ENCODE results near the gene GUCA1C. TPM values are rescaled to one million over a fixed set of nuclear protein-coding genes. Genes with fewer than 3 reads are reported as not detected.

The GUCA1C gene
- total RNA-seq, result not detected

GRCh38 chr3:108953700-108954099, at the start of gene GUCA1C:
TSS of gene GUCA1C (minus strand) at chr3:108953879. CDS start at chr3:108953762, 117 bp downstream.
- Histone ChIP-seq H3K9me3 (no peaks in the 10 kb centered on the region), H3K27me3 (replicated peaks; ENCODE audit: insufficient read depth) (no peaks in the 10 kb centered on the region), H3K4me1 (ENCODE audit: control insufficient read depth in 1 of 2, low read depth in 2 of 2) (no peaks in the 10 kb centered on the region), H3K27ac (no peak within 1 kb of the TSS), H3K36me3 (no peaks in the 10 kb centered on the region), H3K4me3 (no peak within 1 kb of the TSS)
- no peak for TF ChIP-seq CTCF (IDR thresholded peaks at IDR 0.05)
- no peak for ATAC-seq (ENCODE audit: insufficient number of reproducible peaks, low FRiP score, low read depth)
- DNase-seq (ENCODE audit: low spot score), result no peak

- H3K27ac ChIP-seq, result no peak overlapping the region
- no peaks in the 10 kb centered on the region for H3K9me3 ChIP-seq
- H3K36me3 ChIP-seq, result no peaks in the 10 kb centered on the region
- ATAC-seq (ENCODE audit: insufficient number of reproducible peaks, low FRiP score, low read depth) (no peak), DNase-seq (ENCODE audit: low spot score) (no peak)
- H3K4me3 ChIP-seq, result no peak overlapping the region
- TF ChIP-seq CTCF (IDR thresholded peaks at IDR 0.05), result no peak
- H3K27me3 ChIP-seq (replicated peaks; ENCODE audit: insufficient read depth), result no peaks in the 10 kb centered on the region
- H3K4me1 ChIP-seq (ENCODE audit: control insufficient read depth in 1 of 2, low read depth in 2 of 2), result no peaks in the 10 kb centered on the region
Measured at GRCh38 chr3:108998436-108998835, 44.8 kb upstream of the GUCA1C start.

GRCh38 chr3:108985844-108986243, 32.2 kb upstream of the GUCA1C start:
- no peaks in the 10 kb centered on the region for H3K27me3 ChIP-seq (replicated peaks; ENCODE audit: insufficient read depth)
- ATAC-seq (ENCODE audit: insufficient number of reproducible peaks, low FRiP score, low read depth), result no peak
- no peak for TF ChIP-seq CTCF (IDR thresholded peaks at IDR 0.05)

GRCh38 chr3:108983051-108983450, 29.4 kb upstream of the GUCA1C start:
- Histone ChIP-seq H3K27me3 (replicated peaks; ENCODE audit: insufficient read depth) (no peaks in the 10 kb centered on the region), H3K27ac (no peak overlapping the region), H3K9me3 (no peaks in the 10 kb centered on the region), H3K36me3 (no peaks in the 10 kb centered on the region), H3K4me3 (no peak overlapping the region), H3K4me1 (ENCODE audit: control insufficient read depth in 1 of 2, low read depth in 2 of 2) (no peaks in the 10 kb centered on the region)
- TF ChIP-seq CTCF (IDR thresholded peaks at IDR 0.05), result no peak
- no peak for DNase-seq (ENCODE audit: low spot score)
- no peak for ATAC-seq (ENCODE audit: insufficient number of reproducible peaks, low FRiP score, low read depth)

More at GRCh38 chr3:108985844-108986243, 32.2 kb upstream of the GUCA1C start:
- DNase-seq (ENCODE audit: low spot score), result no peak
- no peak overlapping the region for H3K27ac ChIP-seq
- H3K36me3 ChIP-seq, result no peaks in the 10 kb centered on the region
- H3K9me3 ChIP-seq, result no peaks in the 10 kb centered on the region
- no peak overlapping the region for H3K4me3 ChIP-seq
- no peaks in the 10 kb centered on the region for H3K4me1 ChIP-seq (ENCODE audit: control insufficient read depth in 1 of 2, low read depth in 2 of 2)

- DNase-seq (ENCODE audit: low spot score), result no peak
Measured at GRCh38 chr3:108976058-108976457, 22.4 kb upstream of the GUCA1C start.

More at GRCh38 chr3:108976058-108976457, 22.4 kb upstream of the GUCA1C start:
- Histone ChIP-seq H3K4me3 (no peak overlapping the region), H3K27ac (no peak overlapping the region), H3K4me1 (ENCODE audit: control insufficient read depth in 1 of 2, low read depth in 2 of 2) (no peaks in the 10 kb centered on the region), H3K9me3 (no peaks in the 10 kb centered on the region), H3K36me3 (no peaks in the 10 kb centered on the region), H3K27me3 (replicated peaks; ENCODE audit: insufficient read depth) (no peaks in the 10 kb centered on the region)
- TF ChIP-seq CTCF (IDR thresholded peaks at IDR 0.05), result no peak
- ATAC-seq (ENCODE audit: insufficient number of reproducible peaks, low FRiP score, low read depth), result no peak

Measured in thoracic aorta (tissue), 2 donors.